IMR-90 (cell line): ENCODE measurements around the gene PABPN1. TPM values are rescaled to one million over a fixed set of nuclear protein-coding genes. Genes with fewer than 3 reads are reported as not detected.

Source experiments
- ATAC-seq: fragments of 200-7000 bp; cut with Tn5 transposase; 2 replicates; pipeline ENCODE4 v1.9.1; 2020; ENCODE audit warnings: low read depth, mild to moderate bottlenecking, moderate library complexity
- BruUV-seq: library from RNA; stranded (reverse); fragments of 400-500 nt; replicated peaks from 2 replicates; lab custom pipeline; 2021; lab: Mats Ljungman, UMichigan
- CTCF ChIA-PET: fragments of 300-600 bp; formaldehyde crosslinking; extraction: SDS; loops from one replicate; lab custom pipeline; 2021; ENCODE audit warnings: antibody characterized with exemption; lab: Yijun Ruan, JAX
- POLR2A ChIA-PET: fragments of 300-600 bp; sonication (Branson Sonifier 250); formaldehyde crosslinking; loops from one replicate; lab custom pipeline; 2022; ENCODE audit warnings: antibody characterized with exemption; ENCODE audit not compliant: unreplicated experiment; lab: Charles Lee
- DNase-seq: peaks from one replicate; pipeline ENCODE4 v3.0.0; 2013
- H2AFZ ChIP-seq: replicated peaks from 2 replicates; pipeline ENCODE3; 2013; ENCODE audit warnings: low read length, mild to moderate bottlenecking; ENCODE audit not compliant: poor library complexity
- H2AK5ac ChIP-seq: 2 replicates; pipeline ENCODE4 v1.6.1; 2013; ENCODE audit warnings: low read depth, low read length, inconsistent platforms
- H2AK9ac ChIP-seq: replicated peaks from 2 replicates; pipeline ENCODE3; 2013; ENCODE audit warnings: mild to moderate bottlenecking, low read depth, low read length, moderate library complexity; ENCODE audit not compliant: poor library complexity
- H2BK120ac ChIP-seq: 2 replicates; pipeline ENCODE4 v1.6.1; 2013; ENCODE audit warnings: low read depth, low read length, inconsistent platforms
- H2BK15ac ChIP-seq: 3 replicates; pipeline ENCODE4 v1.6.1; 2013; ENCODE audit warnings: low read depth, low read length, inconsistent platforms
- H2BK20ac ChIP-seq: 2 replicates; pipeline ENCODE4 v1.6.1; 2013; ENCODE audit warnings: low read depth, mild to moderate bottlenecking, inconsistent platforms, low read length, moderate library complexity
- H2BK5ac ChIP-seq: 2 replicates; pipeline ENCODE4 v1.6.1; 2013; ENCODE audit warnings: mild to moderate bottlenecking, low read depth, low read length, inconsistent platforms; ENCODE audit not compliant: poor library complexity, severe bottlenecking
- H3K14ac ChIP-seq: replicated peaks from 2 replicates; pipeline ENCODE4 v1.6.1; 2013; ENCODE audit warnings: low read depth, low read length, inconsistent platforms
- H3K18ac ChIP-seq: 2 replicates; pipeline ENCODE4 v1.6.1; 2013; ENCODE audit warnings: low read depth, low read length, control low read depth
- H3K23ac ChIP-seq: 2 replicates; pipeline ENCODE4 v1.6.1; 2013; ENCODE audit warnings: low read depth, low read length, inconsistent platforms
- H3K27ac ChIP-seq: 2 replicates; pipeline ENCODE4 v1.5.1; 2013; ENCODE audit warnings: mild to moderate bottlenecking, control low read depth, low read length; ENCODE audit not compliant: insufficient read depth
- H3K27me3 ChIP-seq: 2 replicates; pipeline ENCODE4 v1.6.1; 2013; ENCODE audit warnings: low read length; ENCODE audit not compliant: control insufficient read depth, insufficient read depth
- H3K36me3 ChIP-seq: 2 replicates; pipeline ENCODE4 v1.6.1; 2013; ENCODE audit warnings: low read length, mixed read lengths; ENCODE audit not compliant: control insufficient read depth, insufficient read depth
- H3K4ac ChIP-seq: 2 replicates; pipeline ENCODE4 v1.6.1; 2013; ENCODE audit warnings: low read depth, low read length, inconsistent platforms
- H3K4me1 ChIP-seq: 2 replicates; pipeline ENCODE4 v1.6.1; 2013; ENCODE audit warnings: low read length, mixed read lengths; ENCODE audit not compliant: control insufficient read depth, insufficient read depth
- H3K4me2 ChIP-seq: 2 replicates; pipeline ENCODE4 v1.6.1; 2013; ENCODE audit warnings: low read depth, mild to moderate bottlenecking, control low read depth, low read length, moderate library complexity
- H3K4me3 ChIP-seq: 2 replicates; pipeline ENCODE4 v1.5.1; 2013; ENCODE audit warnings: low read depth, mild to moderate bottlenecking, control low read depth, low read length, moderate library complexity; ENCODE audit not compliant: insufficient read depth
- H3K56ac ChIP-seq: 2 replicates; pipeline ENCODE4 v1.6.1; 2013; ENCODE audit warnings: low read length, inconsistent platforms; ENCODE audit not compliant: insufficient read depth; ENCODE audit errors: extremely low read depth
- H3K79me1 ChIP-seq, 2 experiments: 2 replicates each; pipeline ENCODE4 v1.6.1; 2013; ENCODE audit warnings: low read length in 2 of 2, inconsistent platforms in 1 of 2, low read depth in 1 of 2
- H3K9ac ChIP-seq: 2 replicates; pipeline ENCODE4 v1.6.1; 2013; ENCODE audit warnings: low read depth, low read length, control low read depth
- H3K9me1 ChIP-seq: 2 replicates; pipeline ENCODE4 v1.6.1; 2013; ENCODE audit warnings: low read length, inconsistent platforms; ENCODE audit not compliant: insufficient read depth
- H3K9me3 ChIP-seq: 2 replicates; pipeline ENCODE4 v1.6.1; 2013; ENCODE audit warnings: low read length; ENCODE audit not compliant: control insufficient read depth, insufficient read depth
- H4K20me1 ChIP-seq: 2 replicates; pipeline ENCODE4 v1.6.1; 2013; ENCODE audit warnings: low read length, inconsistent platforms; ENCODE audit not compliant: insufficient read depth
- H4K5ac ChIP-seq: 2 replicates; pipeline ENCODE4 v1.6.1; 2013; ENCODE audit warnings: mild to moderate bottlenecking, low read depth, low read length, control low read depth
- H4K8ac ChIP-seq, 2 experiments: 2 replicates each; pipeline ENCODE4 v1.6.1; 2013; ENCODE audit warnings: low read depth in 2 of 2, low read length in 2 of 2, control low read depth in 1 of 2, inconsistent platforms in 1 of 2
- H4K91ac ChIP-seq: 2 replicates; pipeline ENCODE4 v1.6.1; 2013; ENCODE audit warnings: low read depth, low read length, inconsistent platforms; ENCODE audit not compliant: insufficient read depth
- BHLHE40 ChIP-seq: fragments of 150-350 bp; IDR thresholded peaks from 2 replicates; pipeline ENCODE4 v1.6.1; 2016; ENCODE audit warnings: mild to moderate bottlenecking, low read depth, low read length
- CEBPB ChIP-seq: IDR thresholded peaks from 2 replicates; pipeline ENCODE4 v1.6.1; 2012; ENCODE audit warnings: low read depth, low read length, improper control_type of control experiment
- CHD1 ChIP-seq: IDR thresholded peaks from 2 replicates; pipeline ENCODE4 v1.6.1; 2012; ENCODE audit warnings: low read depth, low read length, improper control_type of control experiment
- ELK1 ChIP-seq: fragments of 150-350 bp; IDR thresholded peaks from 2 replicates; pipeline ENCODE4 v1.6.1; 2016; ENCODE audit warnings: low read depth, mild to moderate bottlenecking, low read length, moderate library complexity, borderline replicate concordance
- FOS ChIP-seq: fragments of 150-350 bp; IDR thresholded peaks from 2 replicates; pipeline ENCODE4 v1.6.1; 2016; ENCODE audit warnings: low read depth, low read length
- MXI1 ChIP-seq: IDR thresholded peaks from 2 replicates; pipeline ENCODE4 v1.6.1; 2012; ENCODE audit warnings: low read depth, mild to moderate bottlenecking, low read length, moderate library complexity, borderline replicate concordance
- NFE2L2 ChIP-seq: fragments of 150-350 bp; IDR thresholded peaks from 2 replicates; pipeline ENCODE4 v1.6.1; 2016; ENCODE audit warnings: low read depth, mild to moderate bottlenecking, low read length
- RAD21 ChIP-seq: IDR thresholded peaks from 2 replicates; pipeline ENCODE4 v1.6.1; 2012; ENCODE audit warnings: low read length, improper control_type of control experiment
- RCOR1 ChIP-seq: IDR thresholded peaks from 2 replicates; pipeline ENCODE4 v1.6.1; 2012; ENCODE audit warnings: mild to moderate bottlenecking, low read length, improper control_type of control experiment; ENCODE audit not compliant: insufficient replicate concordance
- SMC3 ChIP-seq: fragments of 150-350 bp; IDR thresholded peaks from 2 replicates; pipeline ENCODE4 v1.6.1; 2016; ENCODE audit warnings: low read depth, mild to moderate bottlenecking, antibody characterized with exemption, low read length, moderate library complexity
- WGBS, 2 experiments: methylation state at CpG; one replicate each; pipeline versions ENCODE4 v1.1.5 to v1.1.7; 2013; ENCODE audit warnings: missing lambda C conversion rate in 2 of 2; ENCODE audit not compliant: insufficient read length in 1 of 2; ENCODE audit errors: extremely low coverage in 2 of 2; 5-methylcytosine and 5-hydroxymethylcytosine counted together
- dilution Hi-C: fragments of 300-500 bp; cut with HindIII; formaldehyde crosslinking; loops from one replicate; pipeline ENCODE4 v1.14.3; 2018; ENCODE audit warnings: low sequenced_read_pairs; ENCODE audit not compliant: unreplicated experiment
- in situ Hi-C: fragments of 300-500 bp; cut with MboI; formaldehyde crosslinking; loops from 3 replicates; pipeline ENCODE4 v1.14.3; 2019; ENCODE audit warnings: low sequenced_read_pairs, inconsistent platforms, mixed read lengths
- intact Hi-C: fragments of 100-400 bp; cut with micrococcal nuclease; formaldehyde crosslinking; loops from 2 replicates; pipeline ENCODE4 v1.10.0; 2022
- polyA plus RNA-seq, 3 experiments: library from polyadenylated mRNA; depleted of rRNA; stranded (reverse); fragments of >200 nt; gene quantifications; 2 replicates each; pipeline ENCODE4 v1.2.3, GENCODE V29; 2012; ENCODE audit warnings: low replicate concordance in 1 of 3
- total RNA-seq: library from RNA; depleted of rRNA; stranded (reverse); fragments of >200 nt; gene quantifications from 2 replicates; pipeline ENCODE4 v1.2.3, GENCODE V29; 2012
- TF ChIP-seq, protein P1 (sequence below): fragments of 150-350 bp; IDR thresholded peaks from 2 replicates; pipeline ENCODE4 v1.6.1; 2017; ENCODE audit warnings: mild to moderate bottlenecking, antibody characterized with exemption, low read length, low read depth

The PABPN1 gene
- total and polyA plus RNA-seq, 2 of the 4 experiments (the other 2 are of a cell fraction), result 104 to 211 TPM

GRCh38 chr14:23310546-23310945 lies 10.7 kb upstream of the PABPN1 start:
- no peaks in the 10 kb centered on the region for H3K9me3 ChIP-seq
- no peak overlapping the region for H3K4me2 ChIP-seq
- no peak overlapping the region for H3K27ac ChIP-seq
- H3K27me3 ChIP-seq, result no peaks in the 10 kb centered on the region
- DNase-seq, result no peak
- no TSS peak for BruUV-seq
- H2BK20ac ChIP-seq, result no peak overlapping the region
- CTCF ChIA-PET, result interaction anchor here (0.6 kb wide), 1 partner anchor 164 kb away, joined by 3 read pairs; no protein-coding TSS in a partner anchor
- intact Hi-C loops (no loop called here), dilution Hi-C loops (no loop called here), in situ Hi-C loops (loop anchor here (25.0 kb wide), 3 partner anchors 773 to 1127 kb away; partner anchors contain the start of genes CBLN3, EMC9, FITM1 and KHNYN)
- peaks cover 20% of the 10 kb centered on the region; the same call in 1 of the 2 replicates for H3K9me1 ChIP-seq
- H3K4me3 ChIP-seq, result no peak overlapping the region
- H3K56ac ChIP-seq, result no peak overlapping the region
- no CpG with 5 or more reads among the region's 1 CpG for WGBS, 2 experiments
- H2AFZ ChIP-seq, result no peak overlapping the region
- H3K4me1 ChIP-seq, result peaks cover 19% of the 10 kb centered on the region
- POLR2A ChIA-PET, result no interaction called here
- no peak overlapping the region for H3K23ac ChIP-seq
- H3K18ac ChIP-seq, result no peak overlapping the region
- no peak overlapping the region for H3K9ac ChIP-seq
- H2AK9ac ChIP-seq, result no peak overlapping the region
- peaks cover 37% of the 10 kb centered on the region for H3K36me3 ChIP-seq
- H2AK5ac ChIP-seq, result no peak overlapping the region
- H4K8ac ChIP-seq, result no peak overlapping the region
- TF ChIP-seq NFE2L2, result no peak
- TF ChIP-seq, protein P1, sequence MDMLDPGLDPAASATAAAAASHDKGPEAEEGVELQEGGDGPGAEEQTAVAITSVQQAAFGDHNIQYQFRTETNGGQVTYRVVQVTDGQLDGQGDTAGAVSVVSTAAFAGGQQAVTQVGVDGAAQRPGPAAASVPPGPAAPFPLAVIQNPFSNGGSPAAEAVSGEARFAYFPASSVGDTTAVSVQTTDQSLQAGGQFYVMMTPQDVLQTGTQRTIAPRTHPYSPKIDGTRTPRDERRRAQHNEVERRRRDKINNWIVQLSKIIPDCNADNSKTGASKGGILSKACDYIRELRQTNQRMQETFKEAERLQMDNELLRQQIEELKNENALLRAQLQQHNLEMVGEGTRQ, result no peak
- TF ChIP-seq CHD1, result no peak
- no peak for TF ChIP-seq BHLHE40
- TF ChIP-seq MXI1, result no peak
- TF ChIP-seq CEBPB, result no peak
- no peak for TF ChIP-seq FOS
- TF ChIP-seq RAD21, result no peak
- TF ChIP-seq RCOR1, result no peak
- no peak for TF ChIP-seq ELK1
- no peak for TF ChIP-seq SMC3
- H3K14ac ChIP-seq, result no peak overlapping the region
- H3K4ac ChIP-seq, result no peak overlapping the region
- H3K79me1 ChIP-seq, result peaks cover 20 to 53% of the 10 kb centered on the region in 2 experiments
- H2BK120ac ChIP-seq, result no peak overlapping the region
- H4K91ac ChIP-seq, result no peak overlapping the region
- peaks cover 35% of the 10 kb centered on the region for H4K20me1 ChIP-seq
- no peak overlapping the region for H2BK5ac ChIP-seq
- no peak overlapping the region for H2BK15ac ChIP-seq
- no peak overlapping the region for H4K5ac ChIP-seq
- ATAC-seq, result no peak
